ENCODE results near the gene RYR3. TPM values are rescaled to one million over a fixed set of nuclear protein-coding genes. Genes with fewer than 3 reads are reported as not detected.

The RYR3 gene
- total and polyA plus RNA-seq, 4 donors = 13.0 to 33.6 (median 20.0) TPM

- no peaks in the 10 kb centered on the region for H3K9me3 ChIP-seq (ENCODE audit: control insufficient read depth, insufficient read depth, low read length)
- H3K27ac ChIP-seq (ENCODE audit: low read depth, low read length) = no peak overlapping the region
- H3K4me3 ChIP-seq (ENCODE audit: low read depth, low read length) = no peak overlapping the region
- H3K27me3 ChIP-seq (ENCODE audit: control insufficient read depth, insufficient read depth, low read length) = no peaks in the 10 kb centered on the region
- H3K4me1 ChIP-seq (ENCODE audit: control insufficient read depth, insufficient read depth, low read length) = no peaks in the 10 kb centered on the region
- 60% methylated on average over 1 of the region's 3 CpGs for WGBS (ENCODE audit: insufficient coverage)
- DNase-seq (ENCODE audit: low read depth in 4 of 6, low spot score in 6 of 6) = no peak
- H3K36me3 ChIP-seq (ENCODE audit: control insufficient read depth, insufficient read depth, low read length) = no peaks in the 10 kb centered on the region
Observed at GRCh38 chr15:33449810-33450209, 139.0 kb downstream of the RYR3 start.

- Histone ChIP-seq H3K4me3 (ENCODE audit: low read depth, low read length) (no peak overlapping the region), H3K9me3 (ENCODE audit: control insufficient read depth, insufficient read depth, low read length) (no peaks in the 10 kb centered on the region), H3K27ac (ENCODE audit: low read depth, low read length) (no peak overlapping the region), H3K27me3 (ENCODE audit: control insufficient read depth, insufficient read depth, low read length) (no peaks in the 10 kb centered on the region), H3K4me1 (ENCODE audit: control insufficient read depth, insufficient read depth, low read length) (no peaks in the 10 kb centered on the region), H3K36me3 (ENCODE audit: control insufficient read depth, insufficient read depth, low read length) (no peaks in the 10 kb centered on the region)
- WGBS (ENCODE audit: insufficient coverage) = 92% methylated on average over 4 of the region's 4 CpGs
- no peak for DNase-seq (ENCODE audit: low read depth in 4 of 6, low spot score in 6 of 6)
Observed at GRCh38 chr15:33451385-33451784, 140.6 kb downstream of the RYR3 start.

GRCh38 chr15:33453761-33454160 is 143.0 kb downstream of the RYR3 start:
- no peaks in the 10 kb centered on the region for H3K9me3 ChIP-seq (ENCODE audit: control insufficient read depth, insufficient read depth, low read length)
- WGBS (ENCODE audit: insufficient coverage) = 58% methylated on average over 3 of the region's 3 CpGs
- H3K27me3 ChIP-seq (ENCODE audit: control insufficient read depth, insufficient read depth, low read length) = no peaks in the 10 kb centered on the region
- no peak overlapping the region for H3K27ac ChIP-seq (ENCODE audit: low read depth, low read length)
- no peak overlapping the region for H3K4me3 ChIP-seq (ENCODE audit: low read depth, low read length)
- no peaks in the 10 kb centered on the region for H3K36me3 ChIP-seq (ENCODE audit: control insufficient read depth, insufficient read depth, low read length)
- H3K4me1 ChIP-seq (ENCODE audit: control insufficient read depth, insufficient read depth, low read length) = no peaks in the 10 kb centered on the region
- no peak for DNase-seq (ENCODE audit: low read depth in 4 of 6, low spot score in 6 of 6)

GRCh38 chr15:33454346-33454745 is 143.6 kb downstream of the RYR3 start:
- H3K9me3 ChIP-seq (ENCODE audit: control insufficient read depth, insufficient read depth, low read length) = no peaks in the 10 kb centered on the region

GRCh38 chr15:33454996-33455395 is 144.2 kb downstream of the RYR3 start:
- H3K27me3 ChIP-seq (ENCODE audit: control insufficient read depth, insufficient read depth, low read length) = no peaks in the 10 kb centered on the region
- no peaks in the 10 kb centered on the region for H3K9me3 ChIP-seq (ENCODE audit: control insufficient read depth, insufficient read depth, low read length)
- H3K27ac ChIP-seq (ENCODE audit: low read depth, low read length) = no peak overlapping the region
- H3K36me3 ChIP-seq (ENCODE audit: control insufficient read depth, insufficient read depth, low read length) = no peaks in the 10 kb centered on the region
- no peaks in the 10 kb centered on the region for H3K4me1 ChIP-seq (ENCODE audit: control insufficient read depth, insufficient read depth, low read length)
- no peak for DNase-seq (ENCODE audit: low read depth in 4 of 6, low spot score in 6 of 6)
- 84% methylated on average over 4 of the region's 4 CpGs for WGBS (ENCODE audit: insufficient coverage)
- no peak overlapping the region for H3K4me3 ChIP-seq (ENCODE audit: low read depth, low read length)

More at GRCh38 chr15:33454346-33454745, 143.6 kb downstream of the RYR3 start:
- H3K4me3 ChIP-seq (ENCODE audit: low read depth, low read length) = no peak overlapping the region
- WGBS (ENCODE audit: insufficient coverage) = 100% methylated on average over 5 of the region's 7 CpGs
- H3K36me3 ChIP-seq (ENCODE audit: control insufficient read depth, insufficient read depth, low read length) = no peaks in the 10 kb centered on the region
- H3K27me3 ChIP-seq (ENCODE audit: control insufficient read depth, insufficient read depth, low read length) = no peaks in the 10 kb centered on the region
- no peaks in the 10 kb centered on the region for H3K4me1 ChIP-seq (ENCODE audit: control insufficient read depth, insufficient read depth, low read length)
- H3K27ac ChIP-seq (ENCODE audit: low read depth, low read length) = no peak overlapping the region
- no peak for DNase-seq (ENCODE audit: low read depth in 4 of 6, low spot score in 6 of 6)

- H3K9me3 ChIP-seq (ENCODE audit: control insufficient read depth, insufficient read depth, low read length) = no peaks in the 10 kb centered on the region
- no peak for DNase-seq (ENCODE audit: low read depth in 4 of 6, low spot score in 6 of 6)
- H3K27me3 ChIP-seq (ENCODE audit: control insufficient read depth, insufficient read depth, low read length) = no peaks in the 10 kb centered on the region
- WGBS (ENCODE audit: insufficient coverage) = no CpG with 5 or more reads among the region's 2 CpGs
- no peaks in the 10 kb centered on the region for H3K4me1 ChIP-seq (ENCODE audit: control insufficient read depth, insufficient read depth, low read length)
- no peaks in the 10 kb centered on the region for H3K36me3 ChIP-seq (ENCODE audit: control insufficient read depth, insufficient read depth, low read length)
- no peak overlapping the region for H3K27ac ChIP-seq (ENCODE audit: low read depth, low read length)
- H3K4me3 ChIP-seq (ENCODE audit: low read depth, low read length) = no peak overlapping the region
Observed at GRCh38 chr15:33458421-33458820, 147.7 kb downstream of the RYR3 start.

GRCh38 chr15:33460166-33460805 is 149.5 kb downstream of the RYR3 start:
- no peak overlapping the region for H3K27ac ChIP-seq (ENCODE audit: low read depth, low read length)
- DNase-seq (ENCODE audit: low read depth in 4 of 6, low spot score in 6 of 6) = no peak
- 100% methylated on average over 3 of the region's 6 CpGs for WGBS (ENCODE audit: insufficient coverage)
- H3K27me3 ChIP-seq (ENCODE audit: control insufficient read depth, insufficient read depth, low read length) = no peaks in the 10 kb centered on the region
- no peaks in the 10 kb centered on the region for H3K36me3 ChIP-seq (ENCODE audit: control insufficient read depth, insufficient read depth, low read length)
- H3K4me1 ChIP-seq (ENCODE audit: control insufficient read depth, insufficient read depth, low read length) = no peaks in the 10 kb centered on the region
- no peak overlapping the region for H3K4me3 ChIP-seq (ENCODE audit: low read depth, low read length)
- no peaks in the 10 kb centered on the region for H3K9me3 ChIP-seq (ENCODE audit: control insufficient read depth, insufficient read depth, low read length)

GRCh38 chr15:33461671-33462070 is 150.9 kb downstream of the RYR3 start:
- no peak for DNase-seq (ENCODE audit: low read depth in 4 of 6, low spot score in 6 of 6)
- H3K27me3 ChIP-seq (ENCODE audit: control insufficient read depth, insufficient read depth, low read length) = no peaks in the 10 kb centered on the region
- no CpG with 5 or more reads among the region's 2 CpGs for WGBS (ENCODE audit: insufficient coverage)

GRCh38 chr15:33467146-33467815 is 156.5 kb downstream of the RYR3 start:
- Histone ChIP-seq H3K4me1 (ENCODE audit: control insufficient read depth, insufficient read depth, low read length) (no peaks in the 10 kb centered on the region), H3K27ac (ENCODE audit: low read depth, low read length) (no peak overlapping the region), H3K27me3 (ENCODE audit: control insufficient read depth, insufficient read depth, low read length) (no peaks in the 10 kb centered on the region), H3K36me3 (ENCODE audit: control insufficient read depth, insufficient read depth, low read length) (no peaks in the 10 kb centered on the region), H3K4me3 (ENCODE audit: low read depth, low read length) (no peak overlapping the region), H3K9me3 (ENCODE audit: control insufficient read depth, insufficient read depth, low read length) (no peaks in the 10 kb centered on the region)
- WGBS (ENCODE audit: insufficient coverage) = 84% methylated on average over 4 of the region's 6 CpGs
- no peak for DNase-seq (ENCODE audit: low read depth in 4 of 6, low spot score in 6 of 6)

More at GRCh38 chr15:33461671-33462070, 150.9 kb downstream of the RYR3 start:
- Histone ChIP-seq H3K27ac (ENCODE audit: low read depth, low read length) (no peak overlapping the region), H3K9me3 (ENCODE audit: control insufficient read depth, insufficient read depth, low read length) (no peaks in the 10 kb centered on the region), H3K4me1 (ENCODE audit: control insufficient read depth, insufficient read depth, low read length) (no peaks in the 10 kb centered on the region), H3K4me3 (ENCODE audit: low read depth, low read length) (no peak overlapping the region), H3K36me3 (ENCODE audit: control insufficient read depth, insufficient read depth, low read length) (no peaks in the 10 kb centered on the region)

- no peak overlapping the region for H3K4me3 ChIP-seq (ENCODE audit: low read depth, low read length)
- H3K4me1 ChIP-seq (ENCODE audit: control insufficient read depth, insufficient read depth, low read length) = no peaks in the 10 kb centered on the region
- DNase-seq (ENCODE audit: low read depth in 4 of 6, low spot score in 6 of 6) = no peak
- H3K36me3 ChIP-seq (ENCODE audit: control insufficient read depth, insufficient read depth, low read length) = no peaks in the 10 kb centered on the region
- no peaks in the 10 kb centered on the region for H3K27me3 ChIP-seq (ENCODE audit: control insufficient read depth, insufficient read depth, low read length)
- WGBS (ENCODE audit: insufficient coverage) = 100% methylated on average over 1 of the region's 1 CpG
- no peak overlapping the region for H3K27ac ChIP-seq (ENCODE audit: low read depth, low read length)
- H3K9me3 ChIP-seq (ENCODE audit: control insufficient read depth, insufficient read depth, low read length) = no peaks in the 10 kb centered on the region
Observed at GRCh38 chr15:33467816-33468163, 157.0 kb downstream of the RYR3 start.
